ENCODE data around the gene RUNX2.

- no peak for TF ChIP-seq YY1 (IDR thresholded peaks at IDR 0.05; ENCODE audit: low read depth)
- TF ChIP-seq RAD21 (IDR thresholded peaks at IDR 0.05; ENCODE audit: low read depth), result no peak
- TF ChIP-seq REST (IDR thresholded peaks at IDR 0.05; ENCODE audit: low read depth), result no peak
- TF ChIP-seq FOXM1 (IDR thresholded peaks at IDR 0.05; ENCODE audit: borderline replicate concordance, low read depth), result no peak
Observed at GRCh38 chr6:45466686-45467085, 138.6 kb downstream of the RUNX2 start.
